NCI-H187 (cell line): ENCODE data around the gene DAPK2.

Source experiments
- DNase-seq, 2 experiments: peaks; one replicate each; lab custom pipeline; 2025; lab: John Stamatoyannopoulos, UW

Gene DAPK2

GRCh38 chr15:63942486-63943365 lies 103.6 kb downstream of the DAPK2 start:
- no peak for DNase-seq

DNA sequence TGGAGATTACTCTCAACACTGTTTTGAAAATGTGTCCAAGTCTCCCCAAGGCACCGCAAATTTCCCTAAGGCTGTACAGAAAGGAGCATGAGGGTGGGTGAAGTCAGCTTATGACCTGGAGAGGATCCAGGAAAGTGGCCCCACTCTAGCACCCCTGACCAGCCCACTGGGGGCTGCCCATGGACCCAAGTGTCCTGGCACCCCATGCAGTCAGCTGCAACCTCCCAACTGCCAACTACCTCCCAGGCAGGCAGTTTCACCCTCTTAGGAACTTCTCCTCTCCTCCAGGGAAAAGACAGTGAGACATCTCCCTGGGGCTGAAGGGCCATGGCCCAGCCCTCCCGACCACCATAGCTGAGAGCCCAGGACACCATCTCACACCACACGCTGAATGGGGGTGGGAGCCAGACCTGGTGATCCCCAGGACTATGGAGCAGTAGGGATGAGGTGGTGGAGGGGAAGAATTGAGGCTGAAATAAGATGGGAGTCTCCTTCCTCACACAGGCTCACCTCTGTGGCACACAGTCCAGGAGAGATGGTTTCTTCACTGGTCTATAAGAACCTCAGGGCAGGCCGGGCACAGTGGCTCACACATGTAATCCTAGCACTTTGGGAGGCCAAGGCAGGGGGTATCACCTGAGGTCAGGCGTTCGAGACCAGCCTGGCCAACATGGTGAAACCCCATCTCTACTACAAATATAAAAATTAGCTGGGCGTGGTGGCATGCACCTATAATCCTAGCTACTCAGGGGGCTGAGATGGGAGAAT lies 104.4 kb downstream of the DAPK2 start:
- DNase-seq = no peak

- no peak for DNase-seq
Measured at GRCh38 chr15:63940966-63941620, 105.2 kb downstream of the DAPK2 start.

GRCh38 chr15:63939531-63940130 lies 106.7 kb downstream of the DAPK2 start:
- DNase-seq = no peak

DNA sequence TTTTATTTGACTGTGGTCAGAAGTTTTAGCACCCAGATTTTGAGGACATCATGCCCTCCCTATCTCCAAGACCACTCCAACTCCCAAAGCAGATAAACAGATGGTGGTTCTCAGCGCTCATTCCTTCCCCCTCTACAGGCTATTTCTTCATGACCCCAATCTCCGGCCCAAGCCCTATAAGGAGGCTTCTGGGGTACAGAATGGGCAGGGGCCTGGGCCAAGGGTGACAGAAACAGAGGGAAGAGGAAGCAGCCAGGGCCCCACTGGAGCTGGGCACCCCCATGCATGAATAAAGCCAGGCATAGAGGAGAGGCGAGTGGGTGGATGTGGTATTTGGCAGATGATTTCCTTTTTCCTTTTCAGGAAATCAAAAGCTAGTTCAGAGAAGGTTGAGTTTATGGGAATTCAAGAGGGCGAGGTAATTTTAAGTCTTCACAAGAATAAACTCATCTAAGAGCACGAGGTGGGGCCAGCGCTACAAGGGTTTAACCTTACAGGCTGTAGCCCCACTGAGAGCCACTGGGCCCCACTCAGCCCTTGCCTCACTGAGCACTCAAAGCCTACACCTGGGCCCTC lies 107.7 kb downstream of the DAPK2 start:
- no peak for DNase-seq

GRCh38 chr15:63933522-63933921 lies 112.8 kb downstream of the DAPK2 start:
- DNase-seq = no peak

DNA sequence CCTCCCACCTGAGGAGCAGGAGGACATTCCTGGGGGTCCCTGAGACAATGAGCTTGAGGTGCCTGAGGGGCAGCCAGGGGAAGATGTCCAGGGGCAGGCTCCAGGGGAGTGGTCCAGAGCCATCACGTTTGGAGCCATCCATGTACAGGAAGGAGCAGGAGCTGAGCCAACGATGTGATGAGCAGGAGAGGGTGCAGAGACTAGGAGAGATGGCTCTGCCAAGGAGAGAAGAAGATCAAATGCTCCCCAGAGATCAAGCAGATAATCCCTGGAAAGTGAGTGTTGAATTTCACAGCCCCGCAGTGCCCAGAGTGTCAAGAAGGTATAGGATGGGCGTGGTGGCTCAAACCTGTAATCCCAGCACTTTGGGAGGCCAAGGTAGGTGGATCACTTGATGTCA lies 114.7 kb downstream of the DAPK2 start:
- no peak for DNase-seq

GRCh38 chr15:63930034-63930433 lies 116.3 kb downstream of the DAPK2 start:
- DNase-seq = no peak

DNA sequence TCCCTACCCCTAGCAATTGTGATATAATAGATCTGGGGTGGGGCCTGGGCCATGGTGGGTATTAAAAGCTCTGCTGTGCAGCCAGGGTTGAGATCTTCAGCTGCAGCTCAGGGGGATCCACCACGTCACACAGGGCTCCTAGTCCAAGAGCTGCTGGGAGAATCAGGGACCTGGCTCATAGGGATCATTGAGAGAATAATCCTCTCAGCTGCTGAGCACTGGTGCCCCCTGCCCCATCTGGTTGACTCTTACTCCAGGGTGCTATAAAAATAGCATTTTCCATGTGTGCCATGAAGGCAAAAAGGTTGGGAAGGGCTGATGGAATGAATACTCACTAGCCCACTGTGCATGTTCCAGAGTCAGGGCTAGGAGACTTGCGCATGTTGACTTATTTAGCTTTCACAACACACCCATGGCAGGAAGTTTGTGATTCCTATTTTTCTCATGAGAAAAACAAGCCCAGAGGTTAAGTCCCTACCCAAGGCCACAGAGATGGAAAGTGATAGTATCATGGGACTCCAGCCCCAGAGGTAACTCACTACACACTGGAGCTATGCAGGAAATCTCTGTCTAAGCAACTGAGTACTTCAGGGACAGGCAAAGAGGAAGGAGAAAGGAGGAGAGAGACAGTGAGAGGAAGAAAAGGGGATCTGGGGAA lies 118.0 kb downstream of the DAPK2 start:
- DNase-seq = no peak

GRCh38 chr15:63923993-63924950 lies 122.0 kb downstream of the DAPK2 start:
- no peak for DNase-seq

DNA sequence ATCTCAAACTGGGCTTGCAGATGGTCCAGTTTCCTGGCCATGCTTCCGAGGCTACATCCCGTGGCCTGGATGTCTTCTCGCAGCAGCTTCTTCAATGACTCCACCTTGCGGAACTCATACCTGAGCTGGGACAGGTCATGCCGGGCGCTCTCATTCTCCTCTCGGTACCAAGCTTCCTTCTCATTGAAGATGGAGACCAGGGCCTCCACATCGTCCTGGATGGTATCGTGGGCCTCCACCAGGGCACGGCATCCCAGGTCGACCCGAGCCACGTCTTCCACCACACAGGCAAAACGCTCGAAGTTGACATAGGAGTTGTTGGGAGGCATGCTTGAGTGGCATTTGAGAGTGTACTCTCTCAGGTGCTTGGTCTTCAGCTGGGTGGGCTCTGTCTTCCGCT lies 123.4 kb downstream of the DAPK2 start:
- no peak for DNase-seq

GRCh38 chr15:63922261-63922904 lies 123.9 kb downstream of the DAPK2 start:
- DNase-seq = no peak

DNA sequence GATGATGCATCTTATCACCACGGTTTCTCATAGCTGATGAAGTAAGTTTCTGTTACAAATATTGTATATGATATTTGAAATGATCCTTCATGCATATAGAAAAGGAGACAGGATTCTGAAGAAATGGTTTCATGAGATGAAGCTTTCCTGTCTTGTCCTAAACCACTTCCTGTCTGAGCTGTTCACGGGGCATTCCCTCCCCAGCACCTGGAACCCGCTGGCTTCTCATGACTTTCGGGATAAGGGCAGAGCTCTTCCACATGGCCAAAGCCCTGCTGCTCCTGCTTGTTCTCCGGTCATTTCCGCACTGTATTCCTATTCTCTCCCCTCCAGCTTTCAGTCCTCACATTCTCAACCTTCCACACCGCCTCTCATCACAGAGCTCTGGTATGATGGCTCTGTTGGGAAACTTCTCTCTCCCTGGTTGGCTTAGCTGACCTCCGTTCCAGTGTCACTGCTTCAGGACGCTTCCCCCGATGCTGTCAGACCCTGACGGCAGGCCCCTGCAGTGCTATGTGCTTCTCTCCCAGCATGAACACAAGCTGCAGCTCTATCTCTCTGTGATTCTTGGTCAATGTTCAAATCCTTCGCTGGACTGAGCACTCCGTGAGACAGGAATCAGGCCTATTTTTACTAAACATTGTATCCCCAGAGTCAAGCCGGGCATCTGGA lies 125.6 kb downstream of the DAPK2 start:
- no peak for DNase-seq

DNA sequence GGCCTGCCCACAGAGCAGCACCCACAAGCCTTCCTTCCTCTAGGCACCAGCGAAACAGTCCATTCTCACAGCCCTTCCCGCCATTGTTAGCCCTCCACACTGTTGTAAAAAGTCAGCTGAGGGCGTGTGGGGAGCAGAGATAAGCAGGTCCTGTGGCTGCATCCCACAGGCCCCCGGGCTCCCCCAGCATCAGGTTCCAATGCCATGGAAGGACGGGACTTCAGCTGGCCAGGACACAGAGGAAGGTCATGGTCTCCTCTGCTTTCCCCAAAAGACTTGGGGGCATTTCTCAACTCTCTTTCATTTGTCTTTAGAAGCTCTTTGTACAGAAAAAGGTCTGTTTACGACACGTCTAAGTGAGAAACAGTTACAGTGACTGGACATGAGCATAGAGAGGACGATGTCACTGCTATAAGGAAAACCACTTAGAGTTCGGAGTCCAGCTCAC lies 127.4 kb downstream of the DAPK2 start:
- DNase-seq = no peak

GRCh38 chr15:63918317-63918672 lies 128.0 kb downstream of the DAPK2 start:
- DNase-seq = no peak

- no peak for DNase-seq
Measured at GRCh38 chr15:63917588-63918316, 128.5 kb downstream of the DAPK2 start.

- DNase-seq = no peak
Measured at GRCh38 chr15:63915873-63916771, 130.2 kb downstream of the DAPK2 start.
